Stimulated activated CD8-positive, alpha-beta memory T cell treated with anti-CD3 and anti-CD28 coated beads, Interleukin-4, amount 100 ng/mL, for 24 hours (primary cell): ENCODE measurements around the gene TRIM56.
A peak's percentile ranks its signal among the peaks of the same experiment; 100 is the strongest.
"Not testable (repeated sequence)": the region's sequence is repeated elsewhere in the genome, so short reads cannot be mapped to it uniquely, and the experiment has no call there.

ENCODE experiments used
- DNase-seq: peaks from one replicate; pipeline ENCODE4 v3.0.0-alpha.2; 2020; ENCODE audit warnings: low read depth

The TRIM56 gene

DNA sequence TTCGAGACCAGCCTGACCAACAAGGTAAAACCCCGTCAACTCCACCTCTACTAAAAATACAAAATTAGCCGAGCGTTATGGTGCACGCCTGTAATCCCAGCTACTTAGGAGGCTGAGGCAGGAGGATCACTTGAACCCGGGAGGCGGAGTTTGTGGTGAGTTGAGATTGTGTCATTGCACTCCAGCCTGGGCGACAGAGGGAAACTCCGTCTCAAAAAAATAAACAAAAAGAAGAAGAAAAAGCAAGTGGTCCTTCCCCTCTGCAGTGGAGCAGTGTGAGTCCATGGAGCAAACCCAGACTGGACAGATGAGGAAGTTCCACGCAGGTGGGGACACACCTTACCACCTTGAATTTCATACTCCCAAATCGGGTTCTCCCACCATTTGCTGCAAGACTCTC lies 28.6 kb downstream of the TRIM56 start:
- no peak for DNase-seq

DNA sequence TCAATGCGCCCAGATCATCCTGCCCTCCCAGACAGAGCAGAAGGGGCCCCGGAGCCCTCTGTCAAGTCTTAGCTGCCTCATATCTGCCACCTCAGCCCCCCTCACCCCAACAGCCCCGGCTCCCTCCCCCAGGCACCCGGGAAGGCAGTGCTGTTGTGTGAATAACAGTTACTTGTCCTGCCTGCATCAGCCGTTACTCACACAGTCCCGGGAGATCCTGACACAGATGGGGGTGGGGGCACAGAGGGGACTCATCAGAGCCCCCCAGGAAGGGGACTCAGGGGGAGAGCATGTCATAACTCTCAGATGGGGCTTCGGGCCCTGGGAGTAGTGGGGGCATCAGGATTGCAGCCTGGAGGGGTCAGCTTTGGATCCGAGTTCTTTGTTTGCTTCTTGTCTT lies 29.2 kb downstream of the TRIM56 start:
- no peak for DNase-seq

DNA sequence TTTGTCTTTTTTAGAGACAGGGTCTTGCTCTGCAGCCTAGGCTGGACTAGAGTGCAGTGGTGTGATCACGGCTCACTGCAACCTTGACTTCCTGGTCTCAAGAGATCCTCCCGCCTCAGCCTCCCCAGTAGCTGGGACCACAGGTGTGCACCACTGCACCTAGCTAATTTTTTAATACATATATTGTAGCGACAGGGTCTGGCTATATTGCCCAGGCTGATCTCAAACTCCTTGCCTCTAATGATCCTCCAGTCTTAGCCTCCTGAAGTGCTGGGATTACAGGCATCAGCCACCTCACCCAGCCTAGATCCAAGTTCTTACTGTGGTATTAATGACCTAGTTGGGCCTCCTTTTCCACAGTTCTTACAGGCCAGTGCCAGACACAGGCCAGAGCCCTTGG lies 29.9 kb downstream of the TRIM56 start:
- no peak for DNase-seq

DNA sequence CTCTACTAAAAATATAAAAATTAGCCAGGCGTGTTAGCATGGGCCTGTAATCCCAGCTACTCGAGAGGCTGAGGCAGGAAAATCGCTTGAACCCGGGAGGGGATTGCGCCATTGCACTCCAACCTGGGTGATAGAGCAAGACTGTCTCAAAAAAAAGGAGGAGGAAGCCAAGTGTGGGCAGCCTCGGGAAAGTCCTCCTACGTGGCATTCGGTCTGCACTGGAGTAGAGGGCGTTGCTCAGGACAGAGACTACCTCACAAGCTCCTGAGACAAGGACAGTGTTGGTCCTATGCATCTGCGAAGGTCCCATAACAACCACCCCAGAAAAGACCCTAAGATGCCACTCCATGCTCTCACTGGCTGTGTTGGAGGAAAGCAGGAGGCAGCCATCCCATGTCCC lies 31.6 kb downstream of the TRIM56 start:
- no peak for DNase-seq

DNA sequence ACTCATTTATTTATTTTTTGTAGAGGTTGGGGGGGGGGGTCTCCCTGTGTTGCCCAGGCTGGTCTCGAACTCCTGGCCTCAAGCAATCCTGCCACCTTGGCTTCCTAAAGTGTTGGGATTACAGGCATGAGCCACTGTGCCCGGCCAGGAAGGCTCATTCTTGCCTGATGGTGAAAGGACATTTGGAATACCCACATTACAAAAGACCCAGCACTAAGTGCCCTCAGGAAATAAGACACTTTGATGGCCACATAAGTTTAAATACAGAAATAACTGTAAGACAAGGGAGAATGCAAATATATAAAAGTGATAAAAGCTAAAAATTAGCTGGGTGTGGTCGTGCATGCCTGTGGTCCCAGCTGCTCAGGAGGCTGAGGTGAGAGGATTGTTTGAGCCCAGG lies 33.6 kb downstream of the TRIM56 start:
- no peak for DNase-seq

DNA sequence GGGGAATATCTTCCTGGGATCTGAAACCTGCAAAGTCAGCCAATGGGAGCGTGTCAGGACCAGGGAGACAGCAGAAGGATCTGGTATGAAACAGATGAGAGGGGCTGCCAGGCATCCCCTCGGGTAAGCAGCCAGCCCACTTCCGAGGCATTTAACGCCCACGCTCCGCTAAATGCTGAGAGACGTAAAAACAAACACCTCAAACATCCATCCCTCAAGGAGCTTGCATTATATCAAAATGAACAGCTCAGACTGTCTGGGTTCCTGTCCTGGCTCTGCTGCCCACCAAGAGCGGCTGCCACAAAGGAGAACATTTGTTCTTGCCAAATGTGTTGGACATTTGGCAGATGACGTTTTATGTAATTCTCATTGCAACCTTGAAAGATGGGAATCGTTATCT lies 34.6 kb downstream of the TRIM56 start:
- DNase-seq = no peak

DNA sequence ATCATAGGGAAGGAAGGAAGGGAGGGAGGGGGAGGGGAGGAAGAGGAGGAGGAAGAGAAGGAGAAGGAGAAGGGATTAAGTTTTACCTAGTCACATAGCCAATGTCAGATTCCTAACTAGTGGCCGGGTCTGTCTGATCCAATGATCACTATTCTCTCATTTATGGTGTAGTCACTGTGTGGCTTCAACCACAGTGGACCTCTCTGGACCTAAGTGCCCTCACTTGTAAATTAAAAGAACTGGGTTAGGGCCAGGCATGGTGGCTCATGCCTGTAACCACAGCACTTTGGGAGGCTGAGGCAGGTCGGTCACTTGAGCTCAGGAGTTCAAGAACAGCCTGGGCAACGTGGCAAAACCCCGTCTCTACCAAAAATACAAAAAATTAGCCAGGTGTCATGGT lies 35.0 kb downstream of the TRIM56 start:
- no peak for DNase-seq

DNA sequence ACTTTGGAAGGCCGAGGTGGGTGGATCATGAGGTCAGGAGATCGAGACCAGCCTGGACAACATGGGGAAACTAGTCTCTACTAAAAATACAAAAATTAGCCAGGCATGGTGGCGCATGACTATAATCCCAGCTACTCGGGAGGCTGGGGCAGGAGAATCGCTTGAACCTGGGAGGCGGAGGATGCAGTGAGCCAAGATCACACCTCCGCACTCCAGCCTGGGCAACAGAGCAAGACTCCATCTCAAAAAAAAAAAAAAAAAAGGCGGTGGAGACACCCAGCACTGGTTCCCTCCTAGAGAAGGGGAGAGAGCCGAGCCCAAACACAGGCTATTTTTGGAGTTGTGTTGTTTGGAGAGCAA lies 36.3 kb downstream of the TRIM56 start:
- not testable (repeated sequence) for DNase-seq

DNA sequence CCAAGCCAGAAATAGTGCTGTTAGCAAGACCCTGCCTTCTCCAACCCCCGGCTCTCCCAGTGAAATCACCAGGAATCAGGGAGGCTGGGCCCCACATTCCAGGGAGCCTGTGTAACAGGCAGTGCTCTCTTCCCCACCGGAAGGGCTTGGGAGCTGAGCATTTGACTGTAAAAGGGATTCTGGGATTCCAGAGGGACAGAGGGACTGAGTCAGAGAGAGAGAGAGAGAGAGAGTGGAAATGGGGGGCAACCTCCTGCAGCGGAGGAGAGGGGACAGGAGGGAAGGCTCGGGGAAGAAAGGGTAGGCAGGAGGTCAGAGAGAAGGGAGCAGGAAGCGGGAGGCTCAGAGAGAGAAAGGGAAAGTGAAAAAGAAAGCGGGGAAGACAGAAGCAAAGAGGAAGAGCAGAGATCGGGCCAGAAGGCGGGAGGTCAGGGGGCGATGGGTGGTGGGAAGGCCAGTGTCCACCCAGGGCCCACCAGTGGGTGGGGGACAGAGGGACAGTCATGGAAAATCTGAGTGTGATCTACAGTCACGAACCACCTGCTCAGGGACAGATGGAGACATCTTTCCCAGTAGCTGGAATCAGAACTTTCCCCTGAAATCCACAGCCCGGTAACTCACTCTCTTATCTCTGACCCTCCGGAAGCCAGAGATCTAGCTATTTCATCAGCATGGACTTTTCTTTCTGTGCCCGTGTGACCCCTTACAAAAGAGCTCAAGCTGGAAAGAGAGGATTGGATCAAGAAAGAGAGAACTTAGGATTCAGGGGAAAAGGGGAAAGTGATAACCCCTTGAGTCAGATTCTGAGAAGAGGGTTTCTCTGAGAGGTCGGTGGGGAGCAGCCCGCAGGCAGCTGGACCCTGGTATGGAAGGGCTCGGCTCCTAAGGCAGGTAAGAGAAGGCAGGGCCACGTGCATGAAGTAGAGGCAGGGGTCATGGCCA lies 37.0 kb downstream of the TRIM56 start:
- DNase-seq = no peak

DNA sequence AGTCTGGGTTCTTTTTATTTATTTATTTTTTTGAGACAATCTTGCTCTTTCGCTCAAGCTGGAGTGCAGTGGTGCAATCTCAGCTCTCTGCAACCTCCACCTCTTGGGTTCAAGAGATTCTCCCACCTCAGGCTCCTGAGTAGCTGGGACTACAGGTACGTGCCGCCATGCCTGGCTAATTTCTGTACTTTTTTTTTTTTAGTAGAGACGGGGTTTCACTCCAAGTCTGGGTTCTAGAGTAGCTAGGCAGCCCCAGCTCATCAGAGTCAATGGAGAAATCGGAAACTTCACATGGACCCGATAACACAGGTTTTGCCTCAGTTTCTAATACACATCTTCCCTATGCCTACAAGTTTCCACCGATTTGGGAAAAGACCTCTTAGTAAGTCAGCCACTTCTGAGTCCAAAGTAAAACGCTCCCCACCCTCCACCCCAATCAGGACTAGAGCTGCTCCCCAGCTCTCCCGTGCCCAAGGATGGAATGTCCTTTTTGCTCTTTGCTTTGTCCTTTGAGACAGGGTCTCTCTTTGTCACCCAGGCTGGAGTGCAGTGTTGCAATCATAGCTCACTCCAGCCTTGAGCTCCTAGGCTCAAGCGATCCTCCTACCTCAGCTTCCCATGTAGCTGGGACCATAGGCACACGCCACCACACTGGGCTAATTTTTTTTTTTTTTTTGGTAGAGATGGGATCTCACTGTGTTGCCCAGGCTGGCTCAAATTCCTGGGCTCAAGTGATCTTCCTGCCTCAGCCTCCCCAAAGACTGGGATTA lies 37.8 kb downstream of the TRIM56 start:
- no peak for DNase-seq

DNA sequence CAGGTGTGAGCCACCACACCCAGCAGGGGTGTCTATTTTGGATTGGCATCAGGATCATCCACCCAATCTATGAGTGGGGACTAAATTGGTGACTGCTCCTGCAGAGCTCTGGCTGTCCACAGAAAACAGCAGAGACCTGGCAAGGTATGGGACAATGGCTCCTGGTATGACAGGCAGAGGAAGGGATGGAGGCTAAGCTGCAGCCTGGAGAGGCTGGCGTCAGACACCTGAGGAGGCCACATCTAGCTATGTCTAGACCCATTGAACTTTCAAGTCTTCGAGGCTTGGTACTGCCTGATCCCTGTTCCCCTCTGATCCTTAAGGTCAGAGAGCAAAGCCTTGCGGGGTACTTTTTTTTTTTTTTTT lies 38.4 kb downstream of the TRIM56 start:
- DNase-seq = no peak

DNA sequence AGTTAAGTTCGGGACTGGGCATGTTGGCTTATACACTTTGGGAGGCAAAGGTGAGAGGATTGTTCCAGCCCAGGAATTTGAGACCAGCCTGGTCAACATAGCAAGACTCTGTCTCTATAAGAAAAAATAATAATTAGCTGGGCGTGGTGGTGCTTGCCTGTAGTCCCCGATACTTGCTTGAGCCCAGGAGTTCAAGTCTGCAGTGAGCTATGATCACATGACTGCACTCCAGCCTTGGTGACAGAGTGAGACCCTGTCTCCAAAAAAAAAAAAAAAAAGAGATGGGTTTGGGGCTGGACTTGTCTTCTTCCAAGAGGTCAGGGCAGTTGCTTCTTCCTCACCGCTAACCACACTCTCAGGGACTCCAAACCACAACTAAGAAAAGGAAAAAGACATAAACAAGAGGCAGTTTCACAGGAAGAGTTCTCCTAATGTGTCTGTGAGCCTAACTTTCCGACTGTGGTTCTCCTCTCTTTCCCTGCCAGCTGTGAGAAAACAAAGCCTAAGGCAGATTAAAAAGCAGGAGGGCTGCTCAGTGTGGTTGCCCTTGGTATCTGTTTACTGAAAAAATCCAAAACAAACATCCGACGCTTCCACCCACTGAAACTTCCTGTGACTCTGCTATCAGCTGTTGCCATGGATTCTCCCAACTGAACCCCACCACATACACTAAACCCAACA lies 39.2 kb downstream of the TRIM56 start:
- no peak for DNase-seq

DNA sequence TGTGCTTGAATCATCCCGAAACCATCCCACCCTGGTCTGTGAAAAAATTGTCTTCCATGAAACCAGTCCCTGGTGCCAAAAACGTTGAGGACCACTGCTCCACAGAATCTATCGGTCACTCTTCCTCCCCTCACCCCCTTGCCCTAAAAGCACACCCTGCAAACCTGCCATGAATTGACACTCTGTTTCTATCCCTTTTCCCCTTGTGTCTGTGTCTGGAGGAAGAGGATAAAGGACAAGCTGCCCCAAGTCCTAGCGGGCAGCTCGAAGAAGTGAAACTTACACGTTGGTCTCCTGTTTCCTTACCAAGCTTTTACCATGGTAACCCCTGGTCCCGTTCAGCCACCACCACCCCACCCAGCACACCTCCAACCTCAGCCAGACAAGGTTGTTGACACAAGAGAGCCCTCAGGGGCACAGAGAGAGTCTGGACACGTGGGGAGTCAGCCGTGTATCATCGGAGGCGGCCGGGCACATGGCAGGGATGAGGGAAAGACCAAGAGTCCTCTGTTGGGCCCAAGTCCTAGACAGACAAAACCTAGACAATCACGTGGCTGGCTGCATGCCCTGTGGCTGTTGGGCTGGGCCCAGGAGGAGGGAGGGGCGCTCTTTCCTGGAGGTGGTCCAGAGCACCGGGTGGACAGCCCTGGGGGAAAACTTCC lies 40.8 kb downstream of the TRIM56 start:
- no peak for DNase-seq

DNA sequence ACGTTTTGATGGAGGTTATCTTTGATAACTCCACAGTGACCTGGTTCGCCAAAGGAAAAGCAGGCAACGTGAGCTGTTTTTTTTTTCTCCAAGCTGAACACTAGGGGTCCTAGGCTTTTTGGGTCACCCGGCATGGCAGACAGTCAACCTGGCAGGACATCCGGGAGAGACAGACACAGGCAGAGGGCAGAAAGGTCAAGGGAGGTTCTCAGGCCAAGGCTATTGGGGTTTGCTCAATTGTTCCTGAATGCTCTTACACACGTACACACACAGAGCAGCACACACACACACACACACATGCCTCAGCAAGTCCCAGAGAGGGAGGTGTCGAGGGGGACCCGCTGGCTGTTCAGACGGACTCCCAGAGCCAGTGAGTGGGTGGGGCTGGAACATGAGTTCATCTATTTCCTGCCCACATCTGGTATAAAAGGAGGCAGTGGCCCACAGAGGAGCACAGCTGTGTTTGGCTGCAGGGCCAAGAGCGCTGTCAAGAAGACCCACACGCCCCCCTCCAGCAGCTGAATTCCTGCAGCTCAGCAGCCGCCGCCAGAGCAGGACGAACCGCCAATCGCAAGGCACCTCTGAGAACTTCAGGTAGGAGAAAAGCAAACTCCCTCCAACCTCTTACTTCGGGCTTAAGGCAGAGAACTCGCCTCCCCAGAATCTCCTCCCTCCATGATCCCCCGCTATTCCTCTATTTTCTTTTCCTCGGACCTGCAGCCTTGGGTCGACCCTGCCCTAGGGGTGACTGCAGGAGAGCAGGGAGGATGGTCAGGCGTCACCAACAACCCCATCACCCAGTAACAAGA lies 41.6 kb downstream of the TRIM56 start, which contains the start of gene SERPINE1:
SERPINE1 (plus strand) TSS at position 454 of the 809 bp plus-strand sequence. CDS start 1,290 bp downstream, outside the sequence.
- DNase-seq = peak; percentile 19

DNA sequence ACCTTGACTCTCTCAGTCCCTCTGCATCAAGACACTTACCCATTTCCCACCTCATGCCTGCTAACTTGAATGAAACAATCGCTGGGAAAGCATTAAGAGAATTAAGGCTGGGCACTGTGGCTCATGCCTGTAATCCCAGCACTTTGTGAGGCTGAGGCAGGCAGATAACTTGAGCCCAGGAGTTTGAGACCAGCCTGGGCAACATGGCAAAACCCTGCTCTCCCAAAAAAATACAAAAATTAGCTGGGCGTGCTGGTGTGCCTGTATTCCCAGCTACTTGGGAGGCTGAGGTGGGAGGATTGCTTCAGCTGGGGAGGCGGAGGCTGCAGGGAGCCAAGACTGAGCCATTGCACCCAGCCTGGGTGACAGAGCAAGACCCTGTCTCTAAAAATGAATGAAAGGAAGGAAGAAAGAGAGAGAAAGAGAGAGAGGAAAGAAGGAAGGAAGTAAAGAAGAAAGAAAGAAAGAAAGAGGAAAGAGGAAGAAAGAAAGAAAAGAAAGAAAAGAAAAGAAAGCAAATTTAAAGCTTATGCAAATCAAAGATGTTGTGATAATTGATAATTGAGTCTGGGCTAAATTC lies 42.3 kb downstream of the TRIM56 start:
- no peak for DNase-seq

DNA sequence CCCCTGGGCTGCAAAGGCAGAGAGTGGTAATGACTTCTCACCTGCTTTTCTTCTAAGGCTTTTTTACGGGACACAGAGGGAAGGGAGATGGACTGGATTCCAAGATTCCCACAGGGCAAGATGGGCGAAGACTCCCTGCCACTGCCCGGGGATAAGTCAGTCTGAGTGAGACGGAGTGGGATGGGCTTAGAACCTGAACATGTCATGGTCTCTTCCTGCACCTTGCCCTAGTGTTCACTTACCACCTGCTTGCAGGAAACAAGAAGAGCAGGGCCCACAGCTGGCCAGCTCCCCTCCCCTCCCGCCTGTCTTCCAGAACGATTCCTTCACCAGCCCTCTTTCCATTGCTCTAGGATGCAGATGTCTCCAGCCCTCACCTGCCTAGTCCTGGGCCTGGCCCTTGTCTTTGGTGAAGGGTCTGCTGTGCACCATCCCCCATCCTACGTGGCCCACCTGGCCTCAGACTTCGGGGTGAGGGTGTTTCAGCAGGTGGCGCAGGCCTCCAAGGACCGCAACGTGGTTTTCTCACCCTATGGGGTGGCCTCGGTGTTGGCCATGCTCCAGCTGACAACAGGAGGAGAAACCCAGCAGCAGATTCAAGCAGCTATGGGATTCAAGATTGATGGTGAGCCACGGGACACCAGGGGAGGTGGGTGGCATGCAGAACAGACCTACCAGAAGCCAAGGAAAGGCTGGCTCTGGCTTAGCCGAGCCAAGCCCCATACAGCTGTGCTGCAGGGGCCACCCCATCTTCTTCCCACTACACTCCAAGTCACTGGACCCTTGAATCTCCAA lies 43.0 kb downstream of the TRIM56 start:
- DNase-seq = no peak

DNA sequence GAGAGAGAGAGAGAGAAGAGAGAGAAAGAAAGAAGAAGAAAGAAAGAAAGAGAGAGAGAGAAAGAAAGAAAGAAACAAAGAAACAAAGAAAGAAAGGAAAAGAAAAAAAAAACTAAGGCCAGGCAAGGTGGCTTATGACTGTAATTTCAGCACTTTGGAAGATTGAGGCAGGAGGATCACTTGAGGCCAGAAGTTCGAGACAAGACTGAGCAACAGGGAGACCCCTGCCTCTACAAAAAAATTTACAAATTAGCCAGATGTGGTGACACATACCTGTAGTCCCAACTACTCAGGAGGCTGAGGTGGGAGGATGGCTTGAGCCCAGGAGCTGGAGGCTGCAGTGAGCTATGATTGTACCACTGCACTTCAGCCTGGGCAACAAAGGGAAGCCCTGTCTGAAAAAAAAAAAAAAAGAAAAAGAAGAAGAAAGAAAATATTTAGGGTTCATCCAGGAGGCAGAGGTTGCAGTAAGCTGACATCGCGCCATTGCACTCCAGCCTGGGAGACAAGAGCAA lies 44.4 kb downstream of the TRIM56 start:
- no peak for DNase-seq

DNA sequence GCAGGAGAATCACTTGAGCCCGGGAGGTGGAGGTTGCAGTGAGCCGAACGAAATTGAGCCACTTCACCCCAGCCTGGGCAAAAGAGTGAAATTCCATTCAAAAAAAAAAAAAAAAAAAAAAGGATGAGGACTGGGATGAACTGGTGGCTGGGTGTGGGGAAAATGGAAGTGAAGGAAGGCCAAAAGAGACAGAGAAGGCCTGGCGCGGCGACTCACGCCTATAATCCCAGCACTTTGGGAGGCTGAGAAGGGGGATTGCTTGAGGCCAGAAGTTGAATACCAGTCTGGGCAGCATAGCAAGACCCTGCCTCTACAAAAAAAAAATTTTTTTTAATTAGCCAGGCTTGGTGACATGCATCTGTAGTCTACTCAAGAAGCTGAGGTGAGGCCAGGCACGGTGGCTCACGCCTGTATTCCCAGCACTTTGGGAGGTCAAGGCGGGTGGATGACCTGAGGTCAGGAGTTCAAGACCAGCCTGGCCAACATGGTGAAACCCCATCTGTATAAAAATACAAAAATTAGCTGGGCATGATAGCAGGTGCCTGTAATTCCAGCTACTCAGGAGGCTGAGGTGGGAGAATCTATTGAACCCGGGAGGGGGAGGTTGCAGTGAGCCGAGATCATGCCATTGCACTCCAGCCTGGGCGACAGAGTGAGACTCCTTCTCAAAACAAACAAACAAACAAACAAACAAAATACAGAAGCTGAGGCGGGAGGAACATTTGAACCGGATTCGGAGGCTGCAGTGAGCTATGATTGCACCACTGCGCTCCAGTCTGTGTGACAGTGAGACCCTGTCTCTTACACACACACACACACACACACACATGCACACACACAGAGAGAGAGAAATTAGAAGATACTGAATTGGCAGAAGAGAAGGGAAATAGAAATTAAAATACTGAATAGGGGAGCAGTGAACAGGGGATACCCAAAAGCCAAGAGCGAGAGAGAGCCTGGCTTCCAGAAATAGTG lies 47.6 kb downstream of the TRIM56 start:
- not testable (repeated sequence) for DNase-seq
